Aorta (tissue), 5 donors: Measurements from ENCODE around the gene LPP. TPM values are rescaled to one million over a fixed set of nuclear protein-coding genes. Genes with fewer than 3 reads are reported as not detected.

ENCODE experiments used
- ATAC-seq: fragments of 200-7000 bp; cut with Tn5 transposase; one replicate; pipeline ENCODE4 v1.9.1; 2022; ENCODE audit warnings: moderate library complexity; ENCODE audit not compliant: low FRiP score
- DNase-seq, 2 donors: peaks; one replicate each; pipeline ENCODE4 v3.0.0-alpha.2; 2020
- H3K27ac ChIP-seq, 2 donors: one replicate each; pipeline ENCODE4 v1.5.1; 2013; ENCODE audit warnings: low read length in 2 of 2, mild to moderate bottlenecking in 2 of 2, moderate library complexity in 2 of 2, control low read depth in 1 of 2, inconsistent platforms in 1 of 2, low read depth in 1 of 2
- H3K27me3 ChIP-seq, 2 donors: one replicate each; pipeline ENCODE4 v1.6.1; 2013; ENCODE audit warnings: control low read depth in 1 of 2, low read length in 1 of 2, mild to moderate bottlenecking in 1 of 2, moderate library complexity in 1 of 2; ENCODE audit not compliant: insufficient read depth in 2 of 2, control insufficient read depth in 1 of 2
- H3K36me3 ChIP-seq, 2 donors: one replicate each; pipeline ENCODE4 v1.6.1; 2013; ENCODE audit warnings: control low read depth in 1 of 2, low read length in 1 of 2, mild to moderate bottlenecking in 1 of 2; ENCODE audit not compliant: insufficient read depth in 2 of 2, control insufficient read depth in 1 of 2
- H3K4me1 ChIP-seq, 2 donors: one replicate each; pipeline ENCODE4 v1.6.1; 2013; ENCODE audit warnings: low read length in 2 of 2, control low read depth in 1 of 2, mild to moderate bottlenecking in 1 of 2, moderate library complexity in 1 of 2; ENCODE audit not compliant: insufficient read depth in 2 of 2, control insufficient read depth in 1 of 2
- H3K4me3 ChIP-seq, 2 donors: one replicate each; pipeline ENCODE4 v1.5.1; 2013; ENCODE audit warnings: low read length in 2 of 2, control low read depth in 1 of 2, mild to moderate bottlenecking in 1 of 2
- H3K9me3 ChIP-seq: one replicate; pipeline ENCODE4 v1.6.1; 2013; ENCODE audit warnings: mild to moderate bottlenecking, low read length; ENCODE audit not compliant: control insufficient read depth
- WGBS, 2 donors: extraction: QIAGEN DNeasy Blood & Tissue Kit; methylation state at CpG; one replicate each; pipeline ENCODE4 v1.1.7; 2013; 5-methylcytosine and 5-hydroxymethylcytosine counted together
- intact Hi-C, 2 donors: fragments of 100-400 bp; cut with DNase I; formaldehyde crosslinking; loops; one replicate each; pipeline versions ENCODE4 v1.14.2 to v1.15.0; 2022
- polyA plus RNA-seq, 2 donors: library from polyadenylated mRNA; stranded (reverse); fragments of 200-250 nt; gene quantifications; one replicate each; pipeline ENCODE4 v1.2.3, GENCODE V29; 2013
- total RNA-seq, 2 donors: library from RNA; stranded (reverse); fragmentation: NEBNext Ultra II Directional; extraction: Animal tissue kit (Norgen Biotek cat#: 25700); gene quantifications; one replicate each; pipeline ENCODE4 v1.2.1, GENCODE V29; 2021
- donor health status: healthy with polysubstance abuse.
- donor health status: Bipolar disorder and iron deficiency.
- donor health status: DM: no; HTN: no; CAD: no.
- donor health status: DM: no; HTN: no; CAD: no.
- donor health status: DM: yes; HTN: yes; CAD: no.

The LPP gene
- total and polyA plus RNA-seq, 4 donors, result 37.7 to 2,536 (median 527) TPM

- no peak for DNase-seq
- no peak for ATAC-seq
- Histone ChIP-seq H3K9me3 (no peaks in the 10 kb centered on the region), H3K36me3 (peaks cover 0 to 2% of the 10 kb centered on the region in 2 donors), H3K27me3 (no peaks in the 10 kb centered on the region), H3K4me3 (no peak overlapping the region), H3K4me1 (peaks cover 10 to 16% of the 10 kb centered on the region in 2 donors), H3K27ac (peak overlapping the region in 1 of 2 donors; percentile 25)
- 57 to 59% methylated on average over 3 of the region's 3 CpGs for WGBS, 2 donors
- intact Hi-C loops, result no loop called here
These were observed 37.5 kb downstream of the LPP start for GRCh38 chr3:188191460-188191859.

- intact Hi-C loops, result no loop called here
- H3K9me3 ChIP-seq, result no peaks in the 10 kb centered on the region
- ATAC-seq (no peak), DNase-seq (no peak)
- 97 to 98% methylated on average over 2 of the region's 2 CpGs for WGBS, 2 donors
- H3K27me3 ChIP-seq, result no peaks in the 10 kb centered on the region
- H3K4me1 ChIP-seq, result peaks cover 10 to 17% of the 10 kb centered on the region in 2 donors
- no peak overlapping the region for H3K27ac ChIP-seq
- H3K4me3 ChIP-seq, result no peak overlapping the region
- peaks cover 0 to 2% of the 10 kb centered on the region in 2 donors for H3K36me3 ChIP-seq
These were observed 38.1 kb downstream of the LPP start for GRCh38 chr3:188192034-188192433.

GRCh38 chr3:188194332-188194731, 40.4 kb downstream of the LPP start:
- Histone ChIP-seq H3K36me3 (peaks cover 0 to 2% of the 10 kb centered on the region in 2 donors), H3K4me3 (no peak overlapping the region), H3K4me1 (peaks cover 11 to 12% of the 10 kb centered on the region in 2 donors), H3K27ac (no peak overlapping the region), H3K9me3 (no peaks in the 10 kb centered on the region), H3K27me3 (no peaks in the 10 kb centered on the region)
- ATAC-seq, result no peak
- WGBS, 2 donors, result 60 to 65% methylated on average over 2 of the region's 2 CpGs
- no peak for DNase-seq
- intact Hi-C loops, result no loop called here

GRCh38 chr3:188196232-188196990, 42.5 kb downstream of the LPP start:
- peaks cover 8 to 12% of the 10 kb centered on the region in 2 donors for H3K4me1 ChIP-seq

GRCh38 chr3:188197388-188197847, 43.5 kb downstream of the LPP start:
- Histone ChIP-seq H3K27me3 (no peaks in the 10 kb centered on the region), H3K4me3 (no peak overlapping the region), H3K27ac (peak overlapping the region in 1 of 2 donors; percentile 76), H3K36me3 (peaks cover 0 to 2% of the 10 kb centered on the region in 2 donors), H3K4me1 (peaks cover 8 to 12% of the 10 kb centered on the region in 2 donors), H3K9me3 (no peaks in the 10 kb centered on the region)
- ATAC-seq (no peak), DNase-seq (no peak)
- intact Hi-C loops, result no loop called here
- 17 to 21% methylated on average over 8 of the region's 8 CpGs for WGBS, 2 donors

More at GRCh38 chr3:188196232-188196990, 42.5 kb downstream of the LPP start:
- 61 to 66% methylated on average over 6 of the region's 6 CpGs for WGBS, 2 donors
- peaks cover 0 to 2% of the 10 kb centered on the region in 2 donors for H3K36me3 ChIP-seq
- H3K9me3 ChIP-seq, result no peaks in the 10 kb centered on the region
- intact Hi-C loops, result no loop called here
- H3K27ac ChIP-seq, result peak overlapping the region; percentile 56 to 61
- H3K27me3 ChIP-seq, result no peaks in the 10 kb centered on the region
- DNase-seq (no peak), ATAC-seq (no peak)
- no peak overlapping the region for H3K4me3 ChIP-seq

- Histone ChIP-seq H3K9me3 (no peaks in the 10 kb centered on the region), H3K27me3 (no peaks in the 10 kb centered on the region), H3K4me1 (peaks cover 7 to 12% of the 10 kb centered on the region in 2 donors), H3K36me3 (peaks cover 0 to 2% of the 10 kb centered on the region in 2 donors), H3K4me3 (no peak overlapping the region), H3K27ac (peak overlapping the region in 1 of 2 donors; percentile 76)
- ATAC-seq, result no peak
- WGBS, 2 donors, result 75 to 76% methylated on average over 3 of the region's 3 CpGs
- intact Hi-C loops, result no loop called here
- no peak for DNase-seq
These were observed 44.0 kb downstream of the LPP start for GRCh38 chr3:188198001-188198400.

GRCh38 chr3:188198760-188199327, 44.9 kb downstream of the LPP start:
- DNase-seq (no peak), ATAC-seq (no peak)
- peaks cover 3 to 15% of the 10 kb centered on the region in 2 donors for H3K4me1 ChIP-seq
- H3K36me3 ChIP-seq, result peaks cover 0 to under 1% of the 10 kb centered on the region in 2 donors
- no peaks in the 10 kb centered on the region for H3K9me3 ChIP-seq
- H3K4me3 ChIP-seq, result no peak overlapping the region
- 73 to 78% methylated on average over 9 of the region's 9 CpGs for WGBS, 2 donors
- no peaks in the 10 kb centered on the region for H3K27me3 ChIP-seq
- peak overlapping the region in 1 of 2 donors; percentile 52 for H3K27ac ChIP-seq
- intact Hi-C loops, result no loop called here

GRCh38 chr3:188199386-188199785, 45.4 kb downstream of the LPP start:
- no peaks in the 10 kb centered on the region for H3K9me3 ChIP-seq
- DNase-seq, result no peak
- no peak overlapping the region for H3K27ac ChIP-seq
- 80 to 81% methylated on average over 8 of the region's 8 CpGs for WGBS, 2 donors
- no peaks in the 10 kb centered on the region for H3K36me3 ChIP-seq
- H3K4me3 ChIP-seq, result no peak overlapping the region
- ATAC-seq, result no peak
- peaks cover 3 to 20% of the 10 kb centered on the region in 2 donors for H3K4me1 ChIP-seq
- intact Hi-C loops, result no loop called here
- no peaks in the 10 kb centered on the region for H3K27me3 ChIP-seq
